Measurements from ENCODE around the gene TRIM59. TPM values are rescaled to one million over a fixed set of nuclear protein-coding genes. Genes with fewer than 3 reads are reported as not detected.

Gene TRIM59
- total and polyA plus RNA-seq, 10 of the 15 experiments (the other 5 are each of a cell fraction or from before 2014, with no cell fraction given): 14.4 to 105 (median 33.3) TPM

GRCh38 chr3:160455846-160456245 lies 6.3 kb upstream of the TRIM59 start:
- ChIA-PET POLR2A (no interaction called here), CTCF (interaction anchor here (1.2 to 1.6 kb wide), 2 partner anchors 9 to 292 kb away, joined by 4 read pairs; no protein-coding TSS in a partner anchor), RAD21 (ENCODE audit: unreplicated experiment) (no interaction called here), SMC1A (ENCODE audit: uncharacterized antibody, unreplicated experiment) (interaction anchor here (0.9 kb wide), 1 partner anchor 17 kb away, joined by 4 read pairs; no protein-coding TSS in a partner anchor)
- H3K79me2 ChIP-seq (ENCODE audit: control insufficient read depth, insufficient read depth, low read length): no peaks in the 10 kb centered on the region
- H3K9me3 ChIP-seq (replicated peaks; ENCODE audit: control insufficient read depth, insufficient read depth, low read length): no peaks in the 10 kb centered on the region; the same call in 2 of the 3 replicates
- H3K4me1 ChIP-seq (ENCODE audit: control insufficient read depth, insufficient read depth, low read length): no peaks in the 10 kb centered on the region
- H3K27ac ChIP-seq (ENCODE audit: control insufficient read depth, insufficient read depth): no peak overlapping the region
- H3K9ac ChIP-seq (ENCODE audit: control insufficient read depth, insufficient read depth, low read length): no peak overlapping the region
- DNase-seq (ENCODE audit: low read depth, low spot score): no peak
- intact Hi-C loops (cut with micrococcal nuclease; ENCODE audit: unreplicated experiment): no loop called here
- in situ Hi-C loops (cut with MboI): no loop called here
- 52% methylated on average over 3 of the region's 3 CpGs for WGBS (ENCODE audit: insufficient coverage, insufficient replicate concordance, low lambda C conversion rate, missing lambda C conversion rate)
- no peak for FAIRE-seq
- H4K20me1 ChIP-seq (ENCODE audit: control insufficient read depth, insufficient read depth): no peaks in the 10 kb centered on the region
- H3K4me2 ChIP-seq (ENCODE audit: control insufficient read depth, insufficient read depth): no peak overlapping the region
- no peak for ATAC-seq
- no peak overlapping the region for H3K4me3 ChIP-seq
- no TSS peak for BruUV-seq (replicated peaks)
- no peaks in the 10 kb centered on the region for H3K36me3 ChIP-seq (ENCODE audit: control insufficient read depth in 2 of 2, insufficient read depth in 2 of 2, low read length in 1 of 2)
- H3K27me3 ChIP-seq (replicated peaks in 1 of 2; ENCODE audit: control insufficient read depth in 2 of 2, insufficient read depth in 2 of 2, low read length in 1 of 2): no peaks in the 10 kb centered on the region
- no peak overlapping the region for H2AFZ ChIP-seq (ENCODE audit: control insufficient read depth, low read depth, low read length)
- TF ChIP-seq RCOR1 (conservative IDR thresholded peaks at IDR 0.05; ENCODE audit: low read depth, low read length) (no peak), SREBF2 (IDR thresholded peaks at IDR 0.05; ENCODE audit: low read length) (no peak), SPI1 (IDR thresholded peaks at IDR 0.05; ENCODE audit: borderline replicate concordance, insufficient read depth, low read depth, low read length) (no peak), HCFC1 (IDR thresholded peaks at IDR 0.05; ENCODE audit: low read length) (no peak), NFIC (IDR thresholded peaks at IDR 0.05; ENCODE audit: low read depth, low read length) (no peak), PML (IDR thresholded peaks at IDR 0.05; ENCODE audit: low read length) (no peak), NKRF (conservative IDR thresholded peaks at IDR 0.05) (no peak), GATAD2B (conservative IDR thresholded peaks at IDR 0.05; ENCODE audit: low read depth) (no peak), BRCA1 (IDR thresholded peaks at IDR 0.05; ENCODE audit: low read depth, low read length) (no peak), RFX5 (IDR thresholded peaks at IDR 0.05; ENCODE audit: low read depth, low read length) (no peak), IKZF1 (conservative IDR thresholded peaks at IDR 0.05) (no peak), ZZZ3 (IDR thresholded peaks at IDR 0.05; ENCODE audit: control insufficient read depth, insufficient read length, low read depth) (no peak)
